GM12873 (cell line): ENCODE data around the gene TMEM273.

Source experiments
- CTCF ChIP-seq: IDR thresholded peaks from 2 replicates; pipeline ENCODE4 v1.5.1; 2012; ENCODE audit warnings: low read depth, mild to moderate bottlenecking, moderate library complexity, low read length, control low read depth; ENCODE audit not compliant: insufficient read depth; ENCODE audit errors: missing control alignments

Gene TMEM273

GRCh38 chr10:49161411-49161997 lies 26.7 kb downstream of the TMEM273 start:
- TF ChIP-seq CTCF, result peak; percentile 22

DNA sequence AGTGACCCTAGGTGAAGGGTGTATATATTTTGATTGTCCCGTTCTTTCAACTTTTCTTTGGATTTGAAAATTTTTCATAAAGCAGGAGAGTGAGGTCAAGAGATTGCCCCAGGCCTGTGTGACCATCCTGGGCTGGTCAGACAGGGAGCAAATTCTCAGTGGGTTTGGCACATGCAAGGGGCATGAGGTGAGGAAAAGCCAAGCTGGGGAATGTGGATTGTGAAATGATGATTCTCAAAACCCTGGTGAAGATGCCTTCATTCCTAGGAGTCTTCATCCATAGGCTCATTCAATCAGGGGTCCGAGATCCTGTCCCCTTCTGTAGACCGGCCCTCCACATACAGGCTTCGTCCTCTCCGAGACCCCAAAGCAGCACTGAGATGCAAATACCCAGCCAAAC lies 27.4 kb downstream of the TMEM273 start:
- no peak for TF ChIP-seq CTCF

GRCh38 chr10:49160110-49160509 lies 28.1 kb downstream of the TMEM273 start:
- TF ChIP-seq CTCF, result no peak

GRCh38 chr10:49158915-49159314 lies 29.3 kb downstream of the TMEM273 start:
- TF ChIP-seq CTCF, result no peak

DNA sequence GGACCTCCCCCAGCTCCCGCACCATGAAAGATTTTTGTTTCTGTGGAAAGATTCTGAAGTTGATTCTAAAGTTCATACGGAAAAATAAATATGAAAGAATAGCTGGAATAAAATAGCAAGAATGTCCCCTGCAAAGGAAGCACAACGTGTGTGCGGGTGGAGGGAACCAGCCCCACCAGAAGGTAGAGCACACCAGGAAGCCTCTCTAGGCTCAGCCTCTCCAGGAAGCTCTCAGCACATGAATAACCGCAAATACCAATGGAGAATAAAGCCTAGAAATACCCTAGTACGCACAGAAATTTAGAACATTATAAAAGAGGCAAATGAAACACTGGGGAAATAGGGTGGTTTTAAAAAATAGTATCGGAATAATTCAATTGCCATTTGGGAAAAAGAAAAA lies 29.8 kb downstream of the TMEM273 start:
- no peak for TF ChIP-seq CTCF

GRCh38 chr10:49157229-49157628 lies 31.0 kb downstream of the TMEM273 start:
- no peak for TF ChIP-seq CTCF

GRCh38 chr10:49154641-49155040 lies 33.5 kb downstream of the TMEM273 start:
- TF ChIP-seq CTCF, result no peak
